Brain pericyte (primary cell): ENCODE measurements around the gene CHAF1A.

ENCODE experiments used
- DNase-seq: peaks from one replicate; pipeline ENCODE4 v3.0.0-alpha.2; 2012; ENCODE audit warnings: low read depth, low spot score

CHAF1A gene

DNA sequence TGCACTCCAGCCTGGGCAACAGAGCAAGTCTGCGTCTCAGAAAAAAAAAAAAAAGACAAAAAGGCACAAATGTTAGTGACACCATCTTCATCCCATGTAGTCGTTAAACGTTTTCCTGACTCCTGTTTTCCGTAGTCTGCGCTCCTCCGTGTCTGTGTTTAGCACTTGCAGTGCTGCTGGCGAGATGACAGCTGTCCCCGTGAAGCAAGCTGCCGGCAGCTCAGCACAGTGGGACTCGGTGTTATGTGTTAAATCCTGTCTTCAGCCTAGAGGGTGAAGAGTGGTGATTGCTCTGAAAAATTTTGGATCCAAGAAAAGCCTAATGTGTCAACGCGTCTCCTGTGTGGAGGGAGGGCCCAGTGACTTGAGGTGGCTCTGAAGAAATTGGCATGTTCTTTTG lies 36.8 kb downstream of the CHAF1A start:
- no peak for DNase-seq

DNA sequence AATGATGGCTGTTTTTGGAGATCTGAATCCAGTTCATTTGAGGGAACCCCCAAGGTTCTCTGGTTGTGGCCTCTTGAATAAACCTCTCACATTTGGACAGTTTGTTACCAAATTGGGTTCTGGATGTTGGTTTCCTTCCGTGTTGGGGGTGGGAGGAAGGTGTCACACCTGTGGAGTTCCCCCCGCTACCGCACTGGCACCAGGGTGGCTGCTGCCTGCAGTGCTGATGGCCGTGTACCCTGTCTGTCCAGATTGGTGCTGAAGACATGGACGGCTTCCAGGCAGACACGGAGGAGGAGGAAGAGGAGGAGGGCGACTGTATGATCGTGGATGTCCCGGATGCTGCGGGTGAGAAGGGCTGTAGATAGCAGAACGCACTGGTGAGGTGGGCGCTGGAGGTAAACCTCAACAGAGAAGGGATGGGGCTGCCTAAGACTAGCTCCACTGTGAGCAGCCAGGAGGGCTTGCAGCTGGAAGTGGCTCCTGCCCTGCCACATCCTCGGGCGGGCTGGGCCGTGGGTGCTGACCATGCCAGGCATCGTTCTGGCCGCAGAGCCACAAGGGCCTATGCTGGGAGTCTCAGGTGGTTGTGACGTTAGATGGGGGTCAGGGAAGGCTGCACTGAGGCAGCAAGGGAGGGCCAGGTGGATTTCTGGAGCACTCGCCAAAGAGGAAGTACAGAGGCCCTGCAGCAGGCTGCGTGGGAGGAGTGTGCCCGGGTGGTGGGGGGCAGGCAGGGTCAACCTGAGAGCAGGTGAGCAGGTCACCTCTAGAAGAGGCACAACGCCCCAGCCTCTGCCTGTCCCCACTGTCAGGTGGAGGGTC lies 39.8 kb downstream of the CHAF1A start:
- DNase-seq: no peak

DNA sequence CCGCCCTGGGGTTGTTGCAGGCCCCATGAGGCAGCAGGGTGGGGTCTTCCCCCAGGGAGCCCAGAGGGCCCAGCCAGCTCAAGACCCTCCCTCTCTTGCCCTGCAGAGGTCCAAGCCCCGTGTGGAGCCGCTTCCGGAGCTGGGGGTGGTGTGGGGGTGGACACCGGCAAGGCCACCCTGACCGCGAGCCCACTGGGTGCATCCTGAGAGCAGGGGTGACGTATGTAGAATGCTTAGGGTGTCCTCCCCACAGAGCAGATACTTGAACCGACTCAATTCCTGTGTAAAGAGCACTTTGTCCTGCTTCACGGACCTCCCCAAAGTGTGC lies 40.3 kb downstream of the CHAF1A start:
- DNase-seq: no peak

DNA sequence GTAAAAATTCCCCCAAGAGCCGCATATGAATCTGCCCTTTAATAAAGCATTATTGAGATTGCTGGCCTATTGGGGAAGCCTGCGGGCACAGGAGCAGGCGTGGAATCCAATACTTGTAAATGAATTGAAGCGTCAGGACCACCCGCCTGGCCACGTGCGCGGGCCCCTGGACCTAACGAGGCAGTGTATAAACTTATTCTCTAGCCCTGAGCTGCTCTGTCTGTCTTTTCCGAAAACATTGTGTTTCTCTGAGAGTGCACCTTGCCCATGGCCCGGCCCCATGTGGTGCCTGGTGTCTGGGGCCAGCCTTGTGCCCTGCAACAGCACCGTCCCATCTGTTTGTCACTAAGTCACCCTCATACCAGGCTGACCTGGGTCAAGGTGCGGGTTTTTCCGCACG lies 40.7 kb downstream of the CHAF1A start:
- DNase-seq: no peak

DNA sequence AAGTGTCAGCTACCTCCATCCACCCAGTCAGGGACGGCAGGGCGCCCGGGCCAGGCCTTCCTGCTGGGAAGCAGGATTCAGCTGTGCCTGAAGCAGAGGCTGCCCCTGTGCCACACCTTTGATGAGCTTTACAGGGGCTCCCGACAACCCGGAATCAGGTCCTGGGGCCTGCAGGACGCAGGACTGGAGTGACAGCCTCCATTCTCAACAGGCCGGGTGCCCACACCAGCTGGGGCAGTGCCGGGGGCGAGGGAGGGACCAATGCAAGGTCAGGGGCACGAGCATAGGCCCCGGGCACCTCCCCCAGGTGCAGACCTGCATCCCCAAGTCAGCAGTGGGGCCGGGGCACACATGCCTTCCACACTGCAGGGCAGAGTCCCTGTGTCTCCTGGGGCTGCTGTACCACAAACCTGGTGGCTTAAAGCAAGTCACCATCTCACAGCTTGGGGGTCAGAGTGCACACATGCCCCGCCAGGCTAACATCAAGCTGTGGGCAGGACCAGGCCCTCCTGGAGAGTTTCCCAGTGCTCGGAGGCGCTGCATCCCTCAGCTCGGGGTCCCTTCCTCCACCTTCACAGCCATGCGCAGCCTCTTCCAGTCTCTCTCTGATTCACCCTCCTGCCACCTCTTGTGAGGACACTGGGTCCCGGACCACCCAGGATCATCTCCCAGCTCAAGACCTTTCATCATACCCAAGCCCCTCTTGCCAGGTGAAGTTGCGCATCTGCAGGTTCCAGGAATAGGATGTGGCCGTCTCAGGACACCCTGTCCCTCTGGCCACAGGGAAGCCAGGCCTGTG lies 41.7 kb downstream of the CHAF1A start:
- DNase-seq: no peak

DNA sequence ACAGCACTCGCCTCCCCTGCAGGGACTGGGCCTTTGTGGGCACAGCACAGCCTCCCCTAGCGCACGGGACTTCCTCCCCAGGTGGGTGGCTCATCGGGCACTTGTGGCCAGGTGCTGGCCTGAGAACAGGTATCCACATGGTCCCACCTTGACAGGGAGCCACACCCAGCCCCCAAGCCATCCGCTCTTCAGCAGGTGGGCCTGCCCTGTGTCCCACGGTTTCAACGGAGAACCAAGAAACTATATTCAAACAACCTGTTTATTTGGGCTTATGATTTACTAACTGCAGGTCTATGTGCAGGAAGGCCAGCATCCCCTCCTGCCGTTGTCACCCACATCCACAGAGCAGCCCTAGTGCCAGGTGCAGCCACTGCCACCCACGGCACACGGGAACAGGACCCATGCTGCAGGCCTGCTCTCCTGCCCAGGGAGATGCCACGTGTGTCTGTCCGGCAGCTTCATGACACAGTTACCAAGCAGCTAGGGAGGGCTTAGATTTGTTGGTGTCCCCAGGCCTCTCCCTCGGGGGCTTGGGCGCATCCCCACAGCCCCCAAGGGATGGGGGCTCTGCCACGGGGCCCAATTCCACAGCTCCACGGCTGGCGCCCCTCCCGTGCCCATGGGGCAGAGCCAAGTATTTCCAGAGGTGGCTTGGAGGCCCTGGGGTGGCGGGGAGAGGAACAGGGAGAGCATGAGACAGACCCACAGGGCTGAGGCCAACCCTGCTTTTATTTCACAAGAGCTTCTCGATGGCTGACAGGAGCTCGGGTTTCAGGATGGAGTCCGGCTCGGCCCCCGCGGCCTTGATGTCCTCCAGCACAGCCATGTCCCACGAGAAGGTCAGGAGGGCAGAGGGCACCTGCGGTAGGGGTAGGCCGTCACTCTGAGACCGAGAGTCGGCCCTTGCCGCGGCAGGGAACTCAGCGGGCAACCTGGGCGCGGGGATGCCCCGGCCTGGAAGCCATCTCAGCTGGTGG lies 42.6 kb downstream of the CHAF1A start:
- no peak for DNase-seq

DNA sequence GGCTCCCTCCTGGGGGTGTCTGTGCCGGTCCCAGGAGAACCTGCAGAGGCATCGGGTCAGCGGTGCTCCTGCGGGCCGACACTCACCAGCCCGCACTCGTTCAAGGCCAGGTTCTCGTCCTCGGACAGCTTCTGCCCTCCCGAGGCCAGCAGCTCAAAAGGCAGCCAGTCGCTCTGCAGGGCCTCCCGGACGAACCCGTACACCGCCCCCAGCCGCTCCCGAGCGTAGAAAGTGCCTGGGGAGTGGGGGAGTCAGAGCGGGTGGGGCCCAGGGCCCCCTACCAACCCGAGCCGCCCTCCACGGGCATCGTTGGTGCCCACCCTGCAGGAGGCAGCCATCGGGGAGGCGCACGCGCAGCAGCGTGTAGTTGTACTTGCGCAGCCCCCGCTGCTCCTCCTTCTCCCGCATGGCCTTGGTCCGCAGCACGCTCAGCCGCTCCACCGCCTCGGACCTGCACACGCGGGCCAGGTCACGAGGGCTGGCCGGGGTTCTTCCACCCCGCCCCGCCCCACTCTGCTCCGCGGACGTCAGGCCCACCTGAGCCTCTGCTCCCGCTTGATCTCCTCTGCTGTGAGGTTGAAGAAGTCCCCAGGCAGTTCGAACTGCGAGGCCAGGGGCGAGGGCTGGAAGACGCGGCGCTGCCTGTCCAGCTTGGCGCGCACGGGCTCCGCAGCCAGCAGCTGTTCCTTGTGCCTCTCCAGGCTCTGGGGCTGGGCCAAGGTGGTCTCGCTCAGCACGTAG lies 43.7 kb downstream of the CHAF1A start:
- no peak for DNase-seq

DNA sequence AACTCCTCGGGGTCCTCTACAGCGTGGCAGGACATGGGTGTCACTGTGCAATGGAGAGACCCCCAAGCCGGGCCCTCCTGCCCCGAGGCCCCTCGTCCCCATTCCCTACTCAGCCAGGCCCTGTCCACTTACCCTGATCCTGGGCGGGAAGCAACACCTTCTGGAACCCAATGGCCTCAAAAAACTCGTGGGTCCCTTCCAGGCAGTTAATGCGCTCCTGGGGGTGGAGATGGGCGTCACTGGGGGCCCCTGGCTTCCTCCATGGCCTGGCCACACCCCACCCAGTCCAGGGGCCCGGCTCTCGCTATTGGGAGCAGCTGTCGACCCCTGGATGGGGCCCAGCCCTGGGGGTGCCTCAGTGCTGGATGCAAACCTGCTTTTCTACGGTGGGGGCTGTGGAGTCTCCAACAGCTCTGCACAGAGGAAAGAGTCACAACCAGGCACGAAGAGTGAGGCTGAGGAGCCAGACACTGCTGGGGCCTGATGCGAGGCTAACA lies 44.3 kb downstream of the CHAF1A start:
- DNase-seq: no peak

DNA sequence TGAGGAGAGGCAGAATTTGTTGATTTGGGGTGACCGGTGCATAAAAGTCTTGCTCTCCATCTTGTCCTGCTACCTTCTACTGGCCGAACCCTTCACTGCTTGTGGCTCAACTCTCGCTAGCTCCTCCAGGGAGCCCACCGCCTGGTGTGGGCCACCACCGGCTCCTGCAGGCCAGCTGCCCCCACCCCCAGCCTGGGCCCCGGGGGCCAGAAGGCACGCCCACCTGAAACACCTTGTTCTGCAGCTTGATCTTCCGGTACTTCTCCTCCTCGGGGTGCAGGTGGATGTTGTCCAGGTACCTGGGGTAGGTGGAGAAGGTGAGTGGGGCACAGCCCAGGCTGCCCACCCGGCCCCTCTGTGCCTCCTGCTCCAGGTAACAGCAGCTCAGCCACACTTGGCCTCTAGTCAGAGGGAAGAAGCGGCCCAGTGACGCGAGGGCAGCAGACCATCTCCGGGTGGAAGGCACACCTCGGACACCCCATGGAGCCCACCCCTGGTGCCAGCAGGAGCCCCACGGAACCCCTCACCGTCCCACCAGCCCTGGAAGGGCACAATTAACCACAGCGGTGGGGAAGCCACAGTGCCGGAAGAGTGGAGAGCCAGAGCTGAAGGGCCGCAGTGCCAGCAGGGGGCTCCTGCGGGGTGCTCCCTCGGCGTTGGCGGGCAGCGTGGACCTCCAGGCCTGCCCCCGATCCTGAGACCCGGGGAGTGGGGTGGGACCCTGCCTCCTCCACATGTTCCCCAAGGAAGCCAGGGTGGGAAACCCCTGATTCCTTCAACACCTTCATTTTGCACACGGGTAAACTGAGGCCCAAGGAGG lies 45.1 kb downstream of the CHAF1A start:
- no peak for DNase-seq

DNA sequence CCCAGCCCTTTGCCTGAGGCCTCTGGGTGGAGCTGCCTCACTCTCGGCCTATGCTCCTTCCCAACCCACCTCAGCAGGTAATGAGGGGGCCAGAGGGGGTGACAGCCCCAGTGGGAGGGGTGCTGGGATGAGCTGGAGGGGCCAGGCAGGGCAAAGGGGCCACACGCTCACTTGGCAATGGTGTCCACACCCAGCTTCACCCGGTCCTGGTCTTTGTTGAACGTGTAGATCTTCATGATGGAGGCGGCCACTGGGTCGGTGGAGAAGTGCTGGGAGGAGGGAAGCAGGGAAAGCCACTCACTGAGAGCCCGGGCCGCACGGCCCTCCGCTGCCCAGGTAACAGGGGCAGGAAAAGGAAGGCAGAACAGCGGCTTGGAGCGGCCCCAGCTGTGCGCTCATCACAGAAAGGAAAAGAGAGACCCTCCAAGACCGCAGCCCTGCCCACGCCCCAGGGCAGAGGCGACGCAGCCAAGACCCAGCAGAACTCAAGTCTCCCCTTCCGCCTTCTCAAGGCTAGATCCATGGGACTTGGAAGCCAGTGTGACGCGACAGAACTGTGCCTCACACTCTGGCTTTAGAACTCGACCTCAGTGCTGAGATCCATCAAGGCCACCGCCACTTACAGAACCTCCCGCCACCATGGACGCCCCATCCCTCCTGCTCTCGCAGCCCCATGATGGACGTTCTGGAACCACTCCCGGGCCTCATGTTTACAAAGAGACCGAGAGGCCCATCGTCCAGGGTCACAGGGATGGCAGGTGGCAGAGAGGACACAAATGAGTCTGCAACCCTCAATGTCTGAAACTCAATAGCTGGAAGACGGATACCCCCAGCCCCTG lies 45.9 kb downstream of the CHAF1A start:
- DNase-seq: no peak

DNA sequence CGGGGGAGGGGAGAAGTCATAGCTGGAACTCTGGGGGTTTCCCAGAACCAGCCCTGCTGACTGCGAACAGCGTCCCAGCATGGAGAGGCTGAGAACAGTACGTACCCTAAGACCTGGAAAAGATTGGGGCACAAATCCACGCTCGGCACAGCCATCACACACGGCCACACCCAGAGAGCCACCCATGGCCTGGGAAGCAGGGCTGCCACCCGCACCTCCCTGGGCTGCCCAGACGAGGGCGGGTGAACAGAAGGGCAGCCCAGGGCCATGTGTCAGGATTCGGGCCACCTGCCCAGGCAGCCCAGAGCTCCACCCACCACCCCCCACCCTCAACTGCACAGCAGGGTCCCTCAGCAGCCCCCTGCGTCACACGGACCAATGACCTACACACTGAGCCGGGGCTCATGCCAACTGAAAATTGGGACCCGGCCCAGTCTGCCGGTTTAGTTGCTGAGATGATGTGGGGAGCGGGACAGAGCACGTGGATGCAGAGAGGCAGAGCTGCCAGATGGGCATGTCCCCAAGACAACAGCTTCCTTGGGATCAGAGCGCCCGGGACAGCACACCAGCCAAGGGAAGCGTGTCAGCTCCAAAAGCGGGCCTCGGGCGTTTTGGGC lies 46.7 kb downstream of the CHAF1A start:
- no peak for DNase-seq

DNA sequence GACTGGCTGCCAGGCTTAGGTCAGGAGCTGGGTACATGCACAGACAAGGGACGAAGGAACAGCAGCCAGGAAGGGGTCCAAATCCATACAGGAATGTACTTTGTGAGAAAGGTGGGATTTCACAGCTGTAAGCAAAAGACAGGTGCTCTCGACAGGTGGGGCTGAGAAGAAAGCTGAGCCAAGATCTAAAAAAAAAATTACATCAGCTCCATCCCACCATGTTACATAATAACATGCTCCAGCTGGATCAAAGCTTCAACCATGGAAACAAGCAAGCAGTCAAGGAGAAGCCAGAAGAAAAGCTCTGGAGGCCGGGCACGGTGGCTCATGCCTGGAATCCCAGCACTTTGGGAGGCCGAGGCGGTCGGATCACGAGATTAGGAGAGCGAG lies 47.2 kb downstream of the CHAF1A start:
- DNase-seq: no peak

DNA sequence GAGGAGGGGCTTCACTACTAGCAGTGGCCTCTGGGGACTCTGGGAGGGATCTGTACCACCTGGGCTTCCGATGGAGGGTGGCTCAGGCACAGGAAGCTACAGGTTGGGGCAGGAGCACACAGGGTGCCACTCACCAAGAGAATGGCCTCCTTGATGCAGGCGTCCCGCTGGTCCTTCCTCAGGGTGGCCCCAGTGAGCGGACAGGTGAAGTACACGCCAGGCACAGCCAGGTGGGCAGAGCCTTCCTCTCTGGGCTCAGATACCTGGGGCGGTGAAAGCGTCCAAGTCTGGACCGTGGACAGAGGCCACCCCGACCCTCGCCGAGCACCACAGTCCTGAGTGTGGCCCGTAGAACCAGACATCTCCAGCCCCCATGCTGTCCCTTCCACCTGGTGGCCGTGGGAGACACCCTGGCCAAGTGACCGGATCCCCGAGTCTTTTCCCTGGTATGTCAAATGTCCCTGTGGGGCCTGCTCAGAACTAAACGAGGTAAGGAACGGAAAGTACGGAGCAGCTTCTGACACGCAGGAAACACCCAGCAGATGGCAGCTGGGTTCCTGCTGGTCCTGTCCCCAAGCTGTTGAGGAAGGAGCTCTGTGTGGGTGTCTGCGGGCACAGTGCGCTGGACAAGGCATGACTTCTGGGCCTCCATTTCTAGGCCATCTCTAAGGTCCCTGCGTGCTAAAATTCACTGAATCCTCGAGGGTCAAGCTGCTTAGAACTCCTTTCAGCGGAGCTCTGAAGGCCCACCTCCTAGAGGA lies 50.0 kb downstream of the CHAF1A start:
- no peak for DNase-seq

DNA sequence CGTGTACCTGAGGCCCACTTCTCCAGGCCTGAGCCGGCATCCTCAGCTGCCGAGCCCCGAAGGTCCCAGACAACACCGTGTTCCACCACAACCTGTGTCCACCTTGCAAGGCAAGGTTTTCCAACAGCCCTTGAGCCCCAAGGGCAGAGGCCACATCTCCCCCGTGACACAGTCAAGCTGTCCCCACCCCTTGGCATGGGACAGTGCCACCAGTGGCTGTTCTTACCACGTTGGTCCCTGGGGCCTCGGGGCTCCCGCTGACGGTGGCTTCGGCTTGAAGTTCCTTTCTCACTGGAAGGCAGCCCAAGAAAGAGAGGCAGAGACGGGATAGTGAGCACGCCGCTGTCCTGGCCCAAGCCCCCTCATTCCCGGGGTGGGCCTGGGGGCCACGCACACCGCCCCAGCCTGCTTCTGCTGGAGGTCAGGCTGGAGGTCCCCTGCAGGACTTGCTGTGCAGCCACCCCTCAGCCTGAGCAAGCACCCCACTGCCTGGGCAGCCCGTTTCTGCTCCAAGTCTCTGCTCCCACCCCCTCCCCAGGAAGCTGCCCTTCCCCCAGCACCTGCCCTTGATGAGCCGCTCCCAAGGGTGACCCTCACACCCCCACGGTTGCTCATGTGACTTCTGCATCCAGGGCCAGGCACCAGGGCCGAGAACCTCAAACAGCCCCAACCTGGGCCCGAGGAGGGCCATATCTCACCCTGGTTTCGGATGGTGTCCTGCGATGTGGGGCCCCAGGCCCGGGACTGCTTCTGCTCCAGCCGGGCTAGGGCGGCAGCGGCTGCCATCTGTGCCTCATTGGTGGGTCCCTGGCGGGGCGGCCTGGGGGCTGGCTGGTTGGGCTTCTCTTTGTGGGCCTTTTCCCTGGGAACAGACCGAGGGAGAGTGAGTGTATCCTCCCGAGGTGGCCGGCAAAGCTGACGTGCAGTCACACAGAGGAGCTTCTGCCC lies 51.1 kb downstream of the CHAF1A start:
- DNase-seq: no peak

DNA sequence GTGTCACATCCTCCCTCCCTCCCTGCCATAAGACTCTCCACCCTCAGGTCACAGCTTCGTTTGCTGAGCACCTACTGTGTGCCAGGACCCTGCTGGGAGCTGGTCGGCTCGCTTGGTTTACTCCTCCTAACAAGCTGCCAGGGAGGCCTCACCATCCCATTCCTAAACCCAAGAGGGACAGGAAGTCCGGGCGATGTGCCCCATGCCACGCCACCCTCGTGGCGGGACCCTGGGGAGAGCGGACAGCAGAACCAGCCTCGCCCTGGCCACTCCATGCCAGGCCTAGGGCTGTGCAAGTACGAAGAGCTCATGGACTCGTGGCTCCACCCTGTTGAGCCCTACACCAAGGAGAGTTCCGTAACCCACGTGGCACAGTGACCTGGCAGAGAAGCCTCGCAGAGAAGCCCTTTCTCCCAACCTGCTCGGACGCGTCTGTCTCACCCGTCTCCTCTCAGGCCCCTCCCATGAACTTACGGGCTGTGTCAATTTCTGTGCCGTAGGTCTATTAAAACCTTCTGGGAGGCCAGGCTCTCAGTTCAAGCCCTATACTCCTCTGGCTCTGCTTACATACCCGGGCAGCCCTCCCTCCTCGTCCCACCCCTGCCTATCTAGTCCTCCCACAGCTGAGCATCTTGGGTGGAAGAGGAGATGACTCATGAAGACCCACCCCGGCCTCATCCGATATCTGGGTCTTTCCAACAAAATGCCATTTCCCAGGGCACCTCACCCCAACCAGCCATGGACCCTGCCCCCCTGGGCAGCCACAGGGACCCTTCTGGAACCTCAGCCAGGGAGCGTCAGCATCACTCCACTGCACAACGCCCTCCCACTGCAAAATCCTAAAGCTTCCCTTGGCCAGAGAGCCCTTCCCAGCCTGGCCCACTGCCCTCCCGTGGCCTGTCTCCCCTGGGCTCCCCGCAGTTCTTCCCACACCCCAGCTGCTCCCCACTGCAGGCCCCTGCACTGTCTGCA lies 52.6 kb downstream of the CHAF1A start:
- peak; percentile 55 for DNase-seq
